Measurements from ENCODE around the gene SCAPER. TPM values are rescaled to one million over a fixed set of nuclear protein-coding genes. Genes with fewer than 3 reads are reported as not detected.
"Not testable (repeated sequence)": the region's sequence is repeated elsewhere in the genome, so short reads cannot be mapped to it uniquely, and the experiment has no call there.

The SCAPER gene
- total RNA-seq, 2 experiments from 2014 or later, result 10.4 to 22.3 TPM

GRCh38 chr15:76899176-76899930 lies 5.8 kb downstream of the SCAPER start:
- H3K27ac ChIP-seq (ENCODE audit: low read depth, low read length, poor library complexity, severe bottlenecking); H3K4me2 ChIP-seq (ENCODE audit: low read length): not testable (repeated sequence)

GRCh38 chr15:76898102-76898501 lies 7.0 kb downstream of the SCAPER start:
- Histone ChIP-seq H3K4me1 (ENCODE audit: insufficient read depth, low read length, poor library complexity, severe bottlenecking) (no peaks in the 10 kb centered on the region), H3K4me3 (ENCODE audit: low read depth, low read length, poor library complexity, severe bottlenecking) (no peak overlapping the region), H3K27ac (ENCODE audit: low read depth, low read length, poor library complexity, severe bottlenecking) (no peak overlapping the region), H3K36me3 (ENCODE audit: insufficient read depth, low read length) (no peaks in the 10 kb centered on the region), H3K9me2 (ENCODE audit: insufficient read depth, low read length) (no peaks in the 10 kb centered on the region), H3K9me3 (ENCODE audit: low read length) (no peaks in the 10 kb centered on the region), H3K4me2 (ENCODE audit: low read length) (no peak overlapping the region), H2AFZ (ENCODE audit: low read length) (no peak overlapping the region), H4K20me1 (ENCODE audit: insufficient read depth, low read length) (no peaks in the 10 kb centered on the region), H3K79me2 (ENCODE audit: insufficient read depth, low read depth, low read length) (no peaks in the 10 kb centered on the region)
- ChIA-PET CTCF (ENCODE audit: unreplicated experiment) (no interaction called here), POLR2A (no interaction called here)
- DNase-seq (ENCODE audit: low spot score), result no peak
- intact Hi-C loops (cut with micrococcal nuclease; ENCODE audit: unreplicated experiment), result no loop called here
- no peak for TF ChIP-seq EZH2phosphoT487 (IDR thresholded peaks at IDR 0.05; ENCODE audit: borderline replicate concordance, low read depth, low read length)
- BruUV-seq (replicated peaks), result no TSS peak

More at GRCh38 chr15:76899176-76899930, 5.8 kb downstream of the SCAPER start:
- H3K36me3 ChIP-seq (ENCODE audit: insufficient read depth, low read length); CTCF ChIA-PET (ENCODE audit: unreplicated experiment); POLR2A ChIA-PET; H4K20me1 ChIP-seq (ENCODE audit: insufficient read depth, low read length); DNase-seq (ENCODE audit: low spot score); H3K4me1 ChIP-seq (ENCODE audit: insufficient read depth, low read length, poor library complexity, severe bottlenecking); H3K4me3 ChIP-seq (ENCODE audit: low read depth, low read length, poor library complexity, severe bottlenecking); H3K9me2 ChIP-seq (ENCODE audit: insufficient read depth, low read length); H3K79me2 ChIP-seq (ENCODE audit: insufficient read depth, low read depth, low read length); BruUV-seq (replicated peaks); H3K9me3 ChIP-seq (ENCODE audit: low read length); H2AFZ ChIP-seq (ENCODE audit: low read length); intact Hi-C loops (cut with micrococcal nuclease; ENCODE audit: unreplicated experiment): not testable (repeated sequence)

GRCh38 chr15:76894174-76894573 lies 11.0 kb downstream of the SCAPER start:
- ChIA-PET CTCF (ENCODE audit: unreplicated experiment) (no interaction called here), POLR2A (interaction anchor here (0.6 kb wide), 1 partner anchor 20 kb away, joined by 4 read pairs; no protein-coding TSS in a partner anchor)
- Histone ChIP-seq H4K20me1 (ENCODE audit: insufficient read depth, low read length) (no peaks in the 10 kb centered on the region), H3K4me3 (ENCODE audit: low read depth, low read length, poor library complexity, severe bottlenecking) (no peak overlapping the region), H3K79me2 (ENCODE audit: insufficient read depth, low read depth, low read length) (no peaks in the 10 kb centered on the region), H2AFZ (ENCODE audit: low read length) (no peak overlapping the region), H3K27ac (ENCODE audit: low read depth, low read length, poor library complexity, severe bottlenecking) (no peak overlapping the region), H3K36me3 (ENCODE audit: insufficient read depth, low read length) (no peaks in the 10 kb centered on the region), H3K9me3 (ENCODE audit: low read length) (no peaks in the 10 kb centered on the region), H3K4me2 (ENCODE audit: low read length) (no peak overlapping the region), H3K4me1 (ENCODE audit: insufficient read depth, low read length, poor library complexity, severe bottlenecking) (no peaks in the 10 kb centered on the region), H3K9me2 (ENCODE audit: insufficient read depth, low read length) (no peaks in the 10 kb centered on the region)
- BruUV-seq (replicated peaks), result no TSS peak
- DNase-seq (ENCODE audit: low spot score), result no peak
- intact Hi-C loops (cut with micrococcal nuclease; ENCODE audit: unreplicated experiment), result no loop called here
- TF ChIP-seq EZH2phosphoT487 (IDR thresholded peaks at IDR 0.05; ENCODE audit: borderline replicate concordance, low read depth, low read length) (no peak), CTCF (conservative IDR thresholded peaks at IDR 0.05; ENCODE audit: low read length) (no peak)

GRCh38 chr15:76892836-76893235 lies 12.3 kb downstream of the SCAPER start:
- H3K36me3 ChIP-seq (ENCODE audit: insufficient read depth, low read length); H3K27ac ChIP-seq (ENCODE audit: low read depth, low read length, poor library complexity, severe bottlenecking); H2AFZ ChIP-seq (ENCODE audit: low read length); H3K4me3 ChIP-seq (ENCODE audit: low read depth, low read length, poor library complexity, severe bottlenecking); H3K4me2 ChIP-seq (ENCODE audit: low read length); POLR2A ChIA-PET; H3K4me1 ChIP-seq (ENCODE audit: insufficient read depth, low read length, poor library complexity, severe bottlenecking); H3K79me2 ChIP-seq (ENCODE audit: insufficient read depth, low read depth, low read length); CTCF ChIA-PET (ENCODE audit: unreplicated experiment); BruUV-seq (replicated peaks); H3K9me3 ChIP-seq (ENCODE audit: low read length); H3K9me2 ChIP-seq (ENCODE audit: insufficient read depth, low read length); H4K20me1 ChIP-seq (ENCODE audit: insufficient read depth, low read length); DNase-seq (ENCODE audit: low spot score); intact Hi-C loops (cut with micrococcal nuclease; ENCODE audit: unreplicated experiment): not testable (repeated sequence)

GRCh38 chr15:76887280-76888141 lies 17.6 kb downstream of the SCAPER start:
- CTCF ChIA-PET (ENCODE audit: unreplicated experiment); DNase-seq (ENCODE audit: low spot score); H3K27ac ChIP-seq (ENCODE audit: low read depth, low read length, poor library complexity, severe bottlenecking); H4K20me1 ChIP-seq (ENCODE audit: insufficient read depth, low read length); H3K4me1 ChIP-seq (ENCODE audit: insufficient read depth, low read length, poor library complexity, severe bottlenecking); H3K79me2 ChIP-seq (ENCODE audit: insufficient read depth, low read depth, low read length); H3K9me3 ChIP-seq (ENCODE audit: low read length); H3K9me2 ChIP-seq (ENCODE audit: insufficient read depth, low read length); H3K36me3 ChIP-seq (ENCODE audit: insufficient read depth, low read length); intact Hi-C loops (cut with micrococcal nuclease; ENCODE audit: unreplicated experiment); H3K4me3 ChIP-seq (ENCODE audit: low read depth, low read length, poor library complexity, severe bottlenecking); H3K4me2 ChIP-seq (ENCODE audit: low read length); H2AFZ ChIP-seq (ENCODE audit: low read length); BruUV-seq (replicated peaks); POLR2A ChIA-PET: not testable (repeated sequence)

All from OCI-LY7 (cell line).